Measurements from ENCODE around the gene PRPF19. TPM values are rescaled to one million over a fixed set of nuclear protein-coding genes. Genes with fewer than 3 reads are reported as not detected.
A peak's percentile ranks its signal among the peaks of the same experiment; 100 is the strongest.

Gene PRPF19
- total RNA-seq, 1 donor from 2014 or later, result 120 TPM

GRCh38 chr11:60925868-60926267 is 19.5 kb upstream of the PRPF19 start:
- Mint-ChIP-seq H3K4me1 (ENCODE audit: unreplicated experiment) (peaks cover 15% of the 10 kb centered on the region), H3K27me3 (no peaks in the 10 kb centered on the region), H3K36me3 (peaks cover 12% of the 10 kb centered on the region), H3K27ac (peak overlapping the region; percentile 23), H3K4me3 (peak overlapping the region; percentile 97), H3K9me3 (no peaks in the 10 kb centered on the region)
- TF ChIP-seq CTCF (conservative IDR thresholded peaks at IDR 0.05), result no peak
- DNase-seq (ENCODE audit: extremely low spot score, unreplicated experiment), result no peak

GRCh38 chr11:60924906-60925853 is 18.8 kb upstream of the PRPF19 start:
- H3K4me1 Mint-ChIP-seq (ENCODE audit: unreplicated experiment), result peaks cover 15% of the 10 kb centered on the region
- peak overlapping the region; percentile 23 for H3K27ac Mint-ChIP-seq
- TF ChIP-seq CTCF (conservative IDR thresholded peaks at IDR 0.05), result no peak
- no peaks in the 10 kb centered on the region for H3K27me3 Mint-ChIP-seq
- H3K9me3 Mint-ChIP-seq, result no peaks in the 10 kb centered on the region
- peaks cover 12% of the 10 kb centered on the region for H3K36me3 Mint-ChIP-seq
- DNase-seq (ENCODE audit: extremely low spot score, unreplicated experiment), result no peak
- peak overlapping the region; percentile 97 for H3K4me3 Mint-ChIP-seq

DNA sequence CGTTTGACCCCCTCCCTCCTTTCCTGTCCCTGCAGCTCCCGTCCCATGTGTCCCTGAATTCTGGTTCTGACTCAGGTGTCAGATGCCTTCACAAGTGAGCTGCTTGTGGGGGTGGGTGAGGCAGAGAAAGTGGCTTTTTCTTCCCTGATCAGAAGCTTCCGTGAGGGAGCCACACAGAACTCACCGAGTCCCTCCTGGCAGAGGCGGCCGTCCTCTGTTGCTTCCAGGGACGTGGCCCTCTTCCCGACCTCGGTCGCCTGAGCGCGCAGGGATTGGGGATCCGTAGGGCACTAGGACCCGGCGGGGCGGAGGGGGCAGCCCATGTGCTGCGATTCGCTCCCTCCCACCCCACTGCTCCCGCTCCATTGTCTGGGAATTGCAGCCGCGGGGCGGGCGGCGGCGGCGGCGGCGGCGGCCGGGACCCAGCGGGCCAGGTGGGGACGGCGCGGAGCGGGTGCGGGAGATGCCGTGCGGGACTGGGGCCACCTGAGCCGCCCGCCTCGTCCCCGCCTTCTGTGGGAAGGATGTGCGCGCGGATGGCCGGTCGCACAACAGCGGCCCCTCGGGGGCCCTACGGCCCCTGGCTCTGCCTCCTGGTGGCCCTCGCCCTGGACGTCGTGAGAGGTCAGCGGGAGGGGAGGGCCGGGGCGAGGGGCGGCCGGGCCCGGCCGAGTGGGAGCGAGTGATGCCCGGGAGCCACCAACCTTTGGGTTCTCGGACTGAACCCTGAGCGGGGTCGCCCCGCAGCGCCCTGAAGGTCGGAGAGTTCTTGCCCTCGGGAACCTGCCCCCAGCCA is 17.9 kb upstream of the PRPF19 start, which contains the start of gene TMEM132A:
TSS of gene TMEM132A (plus strand) at position 351 of the 796 bp plus-strand sequence. CDS start at position 525, 174 bp downstream.
- H3K36me3 Mint-ChIP-seq, result peaks cover 8% of the 10 kb centered on the region
- no peaks in the 10 kb centered on the region for H3K27me3 Mint-ChIP-seq
- no peaks in the 10 kb centered on the region for H3K9me3 Mint-ChIP-seq
- TF ChIP-seq CTCF (conservative IDR thresholded peaks at IDR 0.05), result no peak
- peak; percentile 85 for DNase-seq (ENCODE audit: extremely low spot score, unreplicated experiment)
- H3K27ac Mint-ChIP-seq, result peak within 1 kb of the TSS; percentile 23
- H3K4me1 Mint-ChIP-seq (ENCODE audit: unreplicated experiment), result peaks cover 15% of the 10 kb centered on the region
- H3K4me3 Mint-ChIP-seq, result peak within 1 kb of the TSS; percentile 97

DNA sequence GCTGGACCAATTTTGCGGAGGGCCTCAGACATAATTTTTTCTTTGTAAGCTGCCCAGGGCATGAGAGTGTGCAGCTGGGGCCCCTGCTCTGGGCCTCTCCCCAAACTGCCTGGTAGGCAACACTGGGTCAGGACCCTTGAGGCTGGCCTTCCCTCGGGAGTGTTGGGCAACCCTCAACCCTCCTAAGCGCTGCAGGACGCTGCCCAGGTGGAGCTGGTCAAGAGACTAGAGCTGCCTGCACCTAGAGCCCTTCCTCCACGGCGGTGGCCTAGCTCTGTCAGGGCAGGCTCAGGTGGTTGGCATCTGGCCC is 17.4 kb upstream of the PRPF19 start:
- H3K4me3 Mint-ChIP-seq, result peak overlapping the region; percentile 97
- peaks cover 15% of the 10 kb centered on the region for H3K4me1 Mint-ChIP-seq (ENCODE audit: unreplicated experiment)
- no peaks in the 10 kb centered on the region for H3K27me3 Mint-ChIP-seq
- no peak for DNase-seq (ENCODE audit: extremely low spot score, unreplicated experiment)
- peaks cover 8% of the 10 kb centered on the region for H3K36me3 Mint-ChIP-seq
- no peak overlapping the region for H3K27ac Mint-ChIP-seq
- H3K9me3 Mint-ChIP-seq, result no peaks in the 10 kb centered on the region
- TF ChIP-seq CTCF (conservative IDR thresholded peaks at IDR 0.05), result no peak

- TF ChIP-seq CTCF (conservative IDR thresholded peaks at IDR 0.05), result no peak
- Mint-ChIP-seq H3K36me3 (peaks cover 8% of the 10 kb centered on the region), H3K4me1 (ENCODE audit: unreplicated experiment) (peaks cover 15% of the 10 kb centered on the region), H3K9me3 (no peaks in the 10 kb centered on the region), H3K27me3 (no peaks in the 10 kb centered on the region), H3K4me3 (peak overlapping the region; percentile 69), H3K27ac (no peak overlapping the region)
- DNase-seq (ENCODE audit: extremely low spot score, unreplicated experiment), result no peak
Observed at GRCh38 chr11:60923326-60923725, 16.9 kb upstream of the PRPF19 start.

All from type B pancreatic cell (in vitro differentiated cells).